HG03060 (cell line): ENCODE data around the gene KCNIP4.

Source experiments
- ATAC-seq: cut with Tn5 transposase; IDR thresholded peaks from one replicate; pipeline ENCODE4 v1.9.1; 2021; ENCODE audit warnings: low read depth, moderate number of reproducible peaks; ENCODE audit not compliant: unreplicated experiment

KCNIP4 gene

DNA sequence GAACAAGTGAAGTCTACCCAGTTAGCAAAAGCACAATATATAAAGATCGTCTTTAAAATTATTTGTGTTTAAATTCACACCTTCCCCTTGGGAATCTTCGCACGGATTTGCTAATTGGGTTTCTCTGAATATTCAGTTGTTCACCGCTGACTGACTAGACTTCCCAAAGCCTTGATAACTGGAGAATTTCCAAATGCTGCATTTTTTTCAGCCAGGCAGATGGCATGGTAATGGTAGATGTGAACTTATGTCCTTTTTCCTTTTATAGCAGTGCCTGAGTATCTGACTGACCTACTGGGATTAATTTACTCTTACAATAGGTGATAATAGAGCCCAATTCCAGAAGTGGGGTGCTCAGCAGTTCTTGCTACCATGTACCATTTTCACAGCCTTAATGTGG lies 700.2 kb downstream of the KCNIP4 start:
- ATAC-seq = no peak

DNA sequence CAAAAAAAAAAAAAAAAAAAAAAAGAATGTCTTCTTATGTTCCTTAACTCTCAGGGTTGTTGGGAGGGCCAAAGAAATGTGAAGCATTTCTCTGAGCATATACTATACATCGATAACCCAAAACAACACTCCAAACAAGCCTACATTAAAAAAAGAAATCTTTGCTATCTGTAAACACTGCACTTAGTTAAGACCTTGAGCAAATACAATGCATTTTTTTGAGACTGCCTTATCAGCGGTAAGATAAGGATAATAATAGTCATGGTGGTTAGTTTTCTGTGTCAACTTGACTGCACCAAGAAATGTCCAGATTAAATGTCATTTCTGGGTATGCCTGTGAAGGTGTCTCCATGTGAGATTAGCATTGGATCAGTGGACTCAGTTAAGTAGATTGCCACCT lies 706.4 kb downstream of the KCNIP4 start:
- ATAC-seq = no peak

DNA sequence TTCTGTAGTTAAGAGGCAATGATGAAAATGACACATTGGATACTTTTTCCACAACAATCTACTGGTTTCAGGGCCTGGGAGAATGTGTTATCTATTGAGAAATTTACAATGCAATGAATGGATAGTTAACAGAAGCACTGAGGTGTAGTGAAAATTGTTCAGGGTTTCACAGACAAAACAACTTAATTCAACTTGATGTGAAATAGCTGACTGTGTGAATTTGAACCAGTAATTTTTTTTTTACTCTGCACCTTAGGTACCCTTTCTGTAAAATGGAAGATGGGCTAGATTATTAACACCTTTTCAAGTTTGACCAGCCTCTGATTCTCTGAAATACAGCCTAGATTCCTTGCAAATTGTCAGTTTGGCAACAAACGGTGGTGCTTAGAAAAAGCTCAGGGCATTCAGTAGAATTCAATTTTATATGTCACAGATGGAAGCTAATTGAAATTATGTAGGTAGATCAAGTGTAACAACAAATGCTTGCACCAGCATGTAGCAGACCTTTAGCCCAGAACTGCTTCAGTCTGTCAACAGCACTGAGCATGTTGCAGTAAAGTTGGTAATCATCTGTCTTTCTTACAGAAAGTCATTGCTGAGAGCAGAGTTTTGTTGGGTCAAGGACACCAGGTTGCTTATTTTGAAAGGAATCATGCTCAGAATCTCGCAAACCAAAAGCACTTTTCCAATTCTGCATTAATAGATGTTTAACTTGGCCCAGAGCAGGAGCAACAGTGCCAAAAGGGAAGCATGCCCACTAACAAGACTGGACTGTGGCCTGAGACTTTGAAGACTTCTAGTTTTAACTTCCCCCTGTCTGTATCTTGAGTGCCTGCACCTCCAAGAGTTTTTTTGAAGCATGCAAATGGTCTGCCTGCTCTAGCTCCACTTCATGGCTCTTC lies 721.7 kb downstream of the KCNIP4 start:
- ATAC-seq = no peak

DNA sequence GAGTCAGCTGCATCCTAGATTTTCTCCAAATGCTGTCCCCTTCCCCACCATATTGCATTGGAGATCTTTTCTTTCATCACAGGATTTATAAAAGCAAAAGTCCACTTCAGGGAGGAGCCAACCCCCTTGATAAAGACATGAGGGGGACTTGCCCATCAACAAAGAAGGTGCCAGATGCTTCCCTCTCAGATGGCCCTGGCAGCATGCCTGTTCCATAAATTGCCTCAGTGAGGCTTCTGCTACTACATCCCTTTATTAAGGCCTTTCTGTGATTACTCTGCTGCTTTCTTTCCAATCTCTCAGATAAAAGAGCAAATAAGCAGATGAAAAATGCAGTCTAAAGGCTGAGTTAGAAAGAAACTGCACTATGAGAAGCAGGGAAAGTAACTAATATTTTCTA lies 736.7 kb downstream of the KCNIP4 start:
- no peak for ATAC-seq

DNA sequence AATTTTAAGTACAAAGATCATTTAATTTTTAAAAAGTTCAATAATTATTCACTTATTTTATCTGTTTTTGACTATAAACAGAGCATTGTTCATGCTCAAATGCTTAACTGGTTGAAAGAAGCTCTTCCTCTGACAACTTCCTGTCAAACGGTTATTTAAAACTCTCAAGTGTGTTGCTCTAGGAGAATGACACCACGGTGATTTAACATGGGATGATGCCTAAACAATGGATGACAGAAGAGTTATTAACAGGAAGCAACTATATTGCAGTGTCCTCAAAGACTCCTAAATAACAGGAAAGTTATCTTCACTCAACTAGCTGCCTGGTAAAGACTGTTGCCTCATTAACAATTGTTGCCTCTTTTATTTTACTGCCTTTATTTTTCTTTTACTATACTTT lies 738.7 kb downstream of the KCNIP4 start:
- ATAC-seq = no peak

DNA sequence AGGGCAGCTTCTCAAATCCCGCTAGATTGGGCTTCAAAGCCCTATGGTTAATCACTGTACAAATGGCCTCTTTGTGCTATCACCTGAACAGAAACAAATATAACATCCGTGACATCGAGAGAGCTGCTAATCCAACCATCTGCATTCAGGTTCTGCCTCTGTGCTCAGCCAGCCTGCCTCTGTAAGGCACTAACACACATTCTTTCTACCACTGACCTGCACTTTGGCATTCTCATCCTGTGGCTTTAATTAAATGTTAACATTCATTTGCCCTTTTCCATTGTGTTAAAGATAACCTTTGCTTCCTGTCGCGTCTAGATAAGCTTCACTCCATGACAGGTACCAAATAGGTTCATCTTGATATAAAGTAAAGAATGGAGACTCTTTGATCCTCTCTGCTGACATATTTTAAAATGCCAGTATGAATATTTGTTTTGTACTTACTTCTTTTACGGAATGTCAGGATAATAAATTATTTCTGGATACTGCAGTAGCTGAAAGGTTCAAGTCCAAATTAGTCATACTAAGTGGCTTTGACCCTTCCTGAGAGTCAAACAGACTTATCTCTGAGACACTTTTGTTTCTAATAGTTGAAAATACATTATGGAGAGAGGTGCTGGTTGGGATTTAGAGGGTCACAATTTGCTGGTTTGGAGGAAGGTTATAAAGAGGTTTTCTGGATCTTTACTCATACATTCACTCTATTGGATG lies 742.6 kb downstream of the KCNIP4 start:
- ATAC-seq = no peak

DNA sequence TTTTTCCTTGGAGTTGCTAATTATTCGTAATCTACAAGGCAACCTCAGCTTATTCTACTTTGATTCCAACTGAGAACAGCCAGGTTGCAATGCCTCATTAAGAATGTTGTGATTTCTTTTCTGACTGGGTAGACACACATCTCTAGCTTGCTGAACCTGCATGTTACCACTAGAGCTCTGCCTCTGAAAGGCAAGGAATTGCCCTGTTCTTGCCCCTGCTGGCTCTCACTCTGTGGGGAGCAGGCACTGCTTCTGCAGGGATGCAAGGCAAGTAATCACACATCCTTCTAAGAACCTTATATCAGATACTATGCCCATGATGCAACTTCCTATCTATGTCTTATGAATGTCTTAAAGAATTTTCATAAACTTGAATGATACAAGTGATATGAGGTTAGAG lies 745.2 kb downstream of the KCNIP4 start:
- no peak for ATAC-seq

DNA sequence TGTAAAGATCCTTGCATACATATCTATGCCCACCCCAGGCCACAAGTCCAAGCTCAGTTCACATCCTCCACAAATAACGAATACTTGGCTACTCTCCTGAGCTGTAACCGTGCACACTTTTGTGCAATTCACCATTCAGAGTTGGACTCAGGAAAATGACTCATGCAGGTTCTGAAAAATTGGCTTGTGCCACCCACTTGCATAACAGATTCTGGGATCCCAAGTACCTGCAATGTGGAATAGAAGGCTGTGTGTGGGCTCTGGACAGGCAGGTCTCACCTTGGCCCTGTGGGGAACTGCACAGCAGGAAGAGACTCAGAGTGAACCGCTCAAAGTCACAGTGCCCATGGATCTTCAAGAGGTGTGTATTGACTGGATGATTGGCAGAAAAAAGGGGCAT lies 745.6 kb downstream of the KCNIP4 start:
- ATAC-seq = no peak

DNA sequence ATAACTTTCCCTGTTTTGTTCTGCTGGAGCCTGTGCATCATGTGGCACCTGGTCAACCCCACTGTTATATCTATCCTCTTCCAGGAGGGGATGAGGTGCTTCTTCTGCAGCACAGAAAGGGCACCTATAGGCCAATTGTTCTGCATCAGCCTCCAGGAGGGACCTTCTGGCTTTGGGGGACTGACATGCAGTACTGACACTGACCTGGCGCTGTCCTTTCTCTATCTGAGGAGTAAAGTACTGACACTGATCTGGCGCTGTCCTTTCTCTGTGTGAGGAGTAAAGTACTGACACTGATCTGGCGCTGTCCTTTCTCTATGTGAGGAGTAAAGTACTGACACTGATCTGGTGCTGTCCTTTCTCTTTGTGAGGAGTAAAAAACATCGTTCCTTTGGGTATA lies 749.9 kb downstream of the KCNIP4 start:
- no peak for ATAC-seq

DNA sequence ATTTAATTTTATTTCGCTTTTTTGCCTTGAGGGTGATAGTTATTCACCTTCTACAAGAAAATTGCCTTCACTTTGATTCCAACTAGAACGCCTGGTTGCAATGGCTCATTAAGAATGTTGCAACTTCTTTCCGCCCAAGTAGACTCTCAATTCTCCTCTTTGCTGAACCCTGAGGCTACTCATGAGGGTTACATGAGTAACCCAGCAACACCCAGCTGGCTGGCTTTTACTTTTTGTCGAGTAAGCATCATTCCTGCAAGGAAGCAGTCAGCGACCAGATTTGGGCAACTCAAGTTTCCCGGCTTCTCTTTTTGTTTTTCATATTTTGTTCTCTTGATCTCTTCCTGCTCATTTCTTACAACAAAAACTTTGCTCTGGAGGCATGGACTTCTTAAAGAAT lies 752.9 kb downstream of the KCNIP4 start:
- ATAC-seq = no peak

DNA sequence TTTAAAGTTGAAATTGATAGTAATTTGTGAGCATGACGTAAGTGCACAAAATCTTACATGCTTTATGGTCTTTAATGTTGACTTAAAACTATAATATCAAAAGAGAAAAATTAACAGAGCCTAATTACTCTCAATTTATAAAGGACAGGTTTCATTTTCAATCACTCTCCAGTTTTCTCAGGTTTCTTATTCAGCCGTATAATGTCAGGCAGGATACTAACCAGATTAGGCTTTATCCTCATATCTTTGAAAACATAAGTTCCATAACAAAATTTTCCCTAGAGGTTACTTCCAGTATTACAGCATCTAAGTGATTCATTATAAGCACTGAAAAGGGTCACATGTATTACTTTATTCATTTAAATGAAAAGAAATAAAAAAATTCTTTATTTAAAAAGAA lies 756.2 kb downstream of the KCNIP4 start:
- no peak for ATAC-seq

DNA sequence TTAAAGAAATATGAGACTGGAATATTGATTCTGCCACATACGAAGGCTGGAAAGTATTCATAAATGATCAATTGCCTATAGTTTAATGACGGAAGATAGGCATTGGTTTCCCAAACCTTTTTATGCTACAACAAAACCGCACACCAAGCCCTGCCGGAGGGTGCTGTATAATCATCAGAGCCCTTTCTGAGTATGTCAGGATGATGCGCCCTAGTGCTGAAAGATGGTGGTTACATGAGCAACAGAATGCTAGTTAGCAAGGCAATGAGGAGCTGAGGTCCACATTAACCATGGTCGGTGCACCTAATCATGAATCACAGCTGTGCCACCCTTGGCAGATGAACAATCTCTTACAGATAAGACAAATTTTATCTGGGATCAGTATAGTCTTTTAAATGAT lies 757.3 kb downstream of the KCNIP4 start:
- no peak for ATAC-seq

DNA sequence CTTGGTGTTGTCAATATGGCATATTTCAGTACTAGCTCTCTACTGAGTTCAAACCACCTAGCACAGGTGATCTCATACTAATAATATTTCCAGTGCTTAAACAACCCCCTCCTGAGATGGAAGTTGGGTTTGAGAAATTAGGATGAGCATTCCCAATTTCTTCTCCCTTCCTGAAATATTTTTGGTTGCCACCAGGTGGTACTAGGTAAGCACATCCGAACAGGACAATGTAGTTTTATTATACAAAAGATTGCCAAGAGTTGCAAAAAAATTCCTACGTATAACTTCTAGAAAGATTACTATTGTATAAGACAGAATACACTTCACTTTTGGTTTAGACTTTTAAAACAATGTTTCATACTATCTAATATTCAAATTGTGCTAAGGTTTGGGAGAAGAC lies 763.8 kb downstream of the KCNIP4 start:
- no peak for ATAC-seq

DNA sequence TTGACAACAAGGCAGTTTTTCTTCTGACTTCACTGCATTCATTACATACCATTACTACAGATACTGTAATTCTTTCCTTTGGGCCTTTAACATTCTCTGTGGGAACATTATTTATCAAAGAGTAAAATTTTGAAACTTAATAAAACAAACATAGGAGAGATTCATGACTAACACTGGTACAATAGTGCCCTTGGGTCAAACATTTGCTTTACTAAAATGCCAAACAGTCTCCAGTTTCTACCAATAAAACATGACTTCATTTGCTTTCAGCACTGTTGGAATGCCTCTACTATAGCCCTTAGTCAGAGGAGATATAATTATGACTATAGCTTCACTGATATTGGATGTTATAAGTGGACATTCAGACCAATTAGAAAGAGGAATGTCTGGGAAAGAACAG lies 766.9 kb downstream of the KCNIP4 start:
- no peak for ATAC-seq

DNA sequence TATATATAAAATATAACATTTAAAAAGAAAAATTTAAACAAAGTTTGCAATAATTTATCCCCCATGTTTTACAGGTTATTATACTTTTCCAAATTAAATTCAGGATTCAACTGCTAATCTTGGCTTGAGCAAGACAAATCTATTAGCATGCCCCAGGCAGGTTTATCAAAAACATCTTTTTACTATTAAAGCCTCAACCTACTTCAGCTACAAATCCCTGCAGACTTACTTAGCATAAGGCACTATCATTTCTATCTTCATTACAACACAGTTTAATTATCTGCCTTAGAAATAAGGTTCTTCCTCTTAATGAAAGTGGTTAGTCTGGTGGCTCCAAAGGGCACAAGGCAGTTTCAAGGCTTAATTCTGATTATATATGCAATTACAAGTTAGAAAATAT lies 770.7 kb downstream of the KCNIP4 start:
- ATAC-seq = no peak

DNA sequence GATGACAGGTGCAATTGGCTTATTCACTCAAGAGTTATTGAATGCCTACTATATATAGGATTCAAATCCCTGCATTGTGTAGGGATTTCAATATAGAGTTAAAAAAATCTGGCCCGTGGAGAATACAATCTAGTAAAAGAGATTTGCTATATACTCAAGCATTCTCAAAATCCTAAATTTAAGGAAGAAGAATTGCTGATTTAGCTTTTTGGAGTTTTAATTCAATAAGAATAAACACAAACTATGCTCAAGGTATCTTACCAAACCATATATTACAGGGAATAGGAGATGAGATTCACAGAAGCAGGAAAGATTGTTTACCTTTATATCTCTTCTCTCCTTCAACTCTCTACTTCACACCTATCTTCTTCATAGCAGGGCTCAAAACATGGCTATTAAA lies 771.5 kb downstream of the KCNIP4 start:
- no peak for ATAC-seq

DNA sequence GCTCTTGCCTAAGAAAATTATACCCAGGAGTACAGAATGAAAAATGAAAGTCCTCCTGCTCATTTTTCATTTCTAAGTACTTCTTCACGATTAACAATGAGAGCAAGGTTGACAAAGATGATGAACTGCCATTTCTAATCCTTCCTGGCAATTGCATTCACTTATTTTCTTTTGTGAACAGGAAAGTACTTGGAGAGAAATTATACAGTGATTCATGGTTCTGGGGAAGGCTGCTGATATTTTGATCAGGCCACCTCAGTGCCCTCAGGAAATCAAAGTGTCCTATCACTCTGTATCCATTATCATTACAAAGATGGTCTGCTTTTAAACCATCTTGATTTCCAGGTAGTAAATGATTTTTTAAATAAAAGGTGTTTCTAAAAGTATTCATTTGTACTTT lies 780.9 kb downstream of the KCNIP4 start:
- no peak for ATAC-seq

DNA sequence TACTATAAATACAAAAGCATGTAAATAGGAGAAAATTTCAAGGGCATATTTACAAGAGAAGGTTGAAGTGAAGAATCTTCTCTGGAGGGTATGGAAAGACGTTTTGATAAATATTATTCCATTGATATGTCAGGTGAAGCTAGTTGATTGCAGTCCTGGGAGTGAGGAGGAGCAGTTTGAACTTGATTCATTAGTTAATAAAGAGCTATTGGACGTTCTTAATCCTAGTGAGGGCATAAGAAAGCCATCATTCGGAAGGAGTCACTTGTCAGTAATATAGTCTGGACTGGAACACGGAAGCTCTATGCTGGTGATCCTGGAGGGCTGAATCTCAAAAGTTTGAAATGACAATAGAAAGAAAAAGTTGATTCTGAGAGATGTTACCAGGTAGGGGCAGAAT lies 793.2 kb downstream of the KCNIP4 start:
- no peak for ATAC-seq

DNA sequence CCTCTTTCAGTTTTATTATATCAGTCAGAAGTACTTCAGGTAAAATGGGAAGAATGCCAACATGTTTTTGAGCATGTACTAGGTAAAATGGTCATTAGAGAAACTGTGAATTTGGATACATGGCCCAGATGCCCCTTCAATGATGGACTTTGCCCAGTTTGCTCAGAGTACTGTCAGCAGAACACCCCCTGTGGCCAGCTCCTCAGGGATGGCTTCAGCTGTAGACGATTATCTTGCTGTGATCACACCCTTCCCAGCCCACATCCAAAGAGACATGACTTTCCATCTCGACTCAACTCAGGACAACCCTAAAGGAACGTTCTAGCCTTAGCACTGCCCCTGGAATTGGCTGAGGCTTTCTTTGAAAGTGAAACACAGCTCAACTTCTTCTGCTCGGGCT lies 809.2 kb downstream of the KCNIP4 start:
- no peak for ATAC-seq

DNA sequence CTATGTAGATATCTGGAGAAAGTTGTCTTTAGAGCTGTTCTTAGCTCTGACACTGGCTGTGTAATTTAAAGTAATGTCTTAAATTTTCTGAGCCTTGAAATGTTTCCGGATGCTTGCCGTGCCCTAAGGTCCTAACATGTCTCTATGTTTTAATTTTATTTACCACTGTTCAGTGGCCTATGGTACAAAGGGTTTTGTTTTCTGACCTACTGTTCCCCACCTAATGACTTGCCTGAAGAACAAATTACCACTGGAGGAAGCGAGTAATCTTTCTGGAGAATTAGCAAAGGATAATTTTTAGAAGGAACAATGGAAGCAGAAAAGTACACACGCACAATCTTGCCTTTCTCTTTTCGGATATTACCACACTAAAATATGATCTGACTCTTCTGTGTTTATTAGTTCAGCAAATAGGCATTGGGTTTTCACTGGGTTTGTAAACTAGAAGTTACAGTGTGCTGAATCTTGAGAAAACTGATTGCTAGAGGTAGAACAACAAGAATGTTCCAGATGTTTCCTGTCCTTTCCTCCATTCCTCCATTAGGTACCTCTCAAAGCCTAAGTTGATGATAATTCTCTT lies 812.4 kb downstream of the KCNIP4 start:
- no peak for ATAC-seq

DNA sequence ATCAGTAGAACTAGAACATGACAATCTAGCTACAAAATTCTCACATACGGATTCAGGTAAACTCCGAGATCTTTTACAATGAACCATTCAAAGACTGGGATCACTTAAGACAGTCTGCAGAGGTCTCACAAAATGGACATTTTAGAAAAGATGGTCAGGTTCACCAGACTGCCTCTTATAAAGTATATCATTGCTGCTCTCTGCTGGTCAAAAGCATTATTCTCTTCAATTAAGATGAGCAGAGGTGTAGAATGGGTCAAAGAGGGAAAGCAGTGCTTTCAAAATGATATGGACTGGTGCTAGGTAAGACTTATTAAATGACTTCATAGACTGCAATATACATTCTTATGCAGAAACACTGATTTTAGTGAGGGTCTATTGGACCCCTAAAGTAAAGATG lies 813.6 kb downstream of the KCNIP4 start:
- ATAC-seq = no peak

DNA sequence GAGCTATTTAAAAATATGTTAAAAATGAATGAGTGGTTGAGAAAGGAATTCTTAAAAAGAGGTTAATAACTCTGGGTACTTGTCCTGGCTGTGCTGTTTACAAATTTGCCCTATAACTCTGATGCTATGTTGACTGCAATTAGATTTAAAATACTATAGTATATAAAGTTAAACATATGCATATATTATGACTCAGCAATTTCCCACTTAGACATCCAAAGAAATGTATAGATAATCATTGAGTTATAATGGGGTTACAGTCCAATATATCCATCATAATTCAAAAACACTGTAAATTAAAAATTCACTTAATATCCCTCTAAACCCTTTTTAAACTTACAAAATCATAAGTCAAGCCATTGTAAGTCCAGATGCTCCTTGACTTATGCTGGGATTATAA lies 818.0 kb downstream of the KCNIP4 start:
- ATAC-seq = no peak
